ENCODE data around the gene CTXN1.

DNA sequence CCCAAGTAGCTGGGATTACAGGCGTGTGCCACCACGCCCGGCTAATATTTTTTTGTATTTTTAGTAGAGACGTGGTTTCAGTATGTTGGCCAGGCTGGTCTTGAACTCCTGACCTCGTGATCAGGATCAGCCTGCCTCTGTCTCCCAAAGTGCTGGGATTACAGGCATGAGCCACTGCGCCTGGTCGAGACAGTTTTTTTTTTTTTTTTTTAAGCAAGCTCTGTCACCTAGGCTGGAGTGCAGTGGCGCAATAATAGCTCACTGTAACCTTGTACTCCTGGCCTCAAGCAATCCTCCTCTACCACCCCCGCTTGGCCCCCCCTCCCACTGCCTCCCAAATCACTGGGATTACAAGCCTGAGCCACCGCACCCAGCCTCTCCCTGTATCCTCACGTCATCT lies 28.6 kb downstream of the CTXN1 start:
- TF ChIP-seq SP1 (IDR thresholded peaks at IDR 0.05) (no peak), FOXM1 (IDR thresholded peaks at IDR 0.05; ENCODE audit: borderline replicate concordance) (no peak)
